ENCODE measurements around the gene ARCN1.

- TF ChIP-seq CTCF (IDR thresholded peaks at IDR 0.05) (no peak), ZFX (IDR thresholded peaks at IDR 0.05; ENCODE audit: borderline replicate concordance) (no peak)
These were observed 7.2 kb upstream of the ARCN1 start for GRCh38 chr11:118565051-118565450.
